CD14-positive monocyte (primary cell): ENCODE measurements around the gene HECW1. TPM values are rescaled to one million over a fixed set of nuclear protein-coding genes. Genes with fewer than 3 reads are reported as not detected.

Experiments used
- DNase-seq, 3 donors: peaks; one replicate each; pipeline ENCODE4 v3.0.0-alpha.2; 2011 to 2022
- H2AFZ ChIP-seq: 2 replicates; pipeline ENCODE4 v1.6.0; 2012; ENCODE audit warnings: mild to moderate bottlenecking, low read depth, low read length, inconsistent platforms; ENCODE audit not compliant: insufficient read depth, poor library complexity, severe bottlenecking
- H3K27ac ChIP-seq, 2 donors: 1 replicate in 1 of 2; 2 replicates in 1 of 2; pipeline ENCODE4 v1.5.1; 2012 to 2013; ENCODE audit warnings: low read length in 2 of 2, control low read depth in 1 of 2, inconsistent platforms in 1 of 2, low read depth in 1 of 2, mild to moderate bottlenecking in 1 of 2
- H3K27me3 ChIP-seq, 2 donors: one replicate each; pipeline versions ENCODE4 v1.6.0 to v1.6.1; 2011 to 2013; ENCODE audit warnings: low read length in 2 of 2; ENCODE audit not compliant: control insufficient read depth in 2 of 2, insufficient read depth in 2 of 2
- H3K36me3 ChIP-seq, 2 donors: replicated peaks in 1 of 2; 1 replicate in 1 of 2; 2 replicates in 1 of 2; pipeline versions ENCODE4 v1.5.1 to v1.6.1; 2012 to 2013; ENCODE audit warnings: low read length in 2 of 2, control low read depth in 1 of 2, inconsistent platforms in 1 of 2, mild to moderate bottlenecking in 1 of 2; ENCODE audit not compliant: insufficient read depth in 2 of 2, control insufficient read depth in 1 of 2
- H3K4me1 ChIP-seq, 2 donors: 1 replicate in 1 of 2; 2 replicates in 1 of 2; pipeline versions ENCODE4 v1.5.1 to v1.6.1; 2012 to 2013; ENCODE audit warnings: low read length in 2 of 2, control low read depth in 1 of 2, inconsistent platforms in 1 of 2, mild to moderate bottlenecking in 1 of 2, moderate library complexity in 1 of 2; ENCODE audit not compliant: insufficient read depth in 2 of 2, control insufficient read depth in 1 of 2
- H3K4me2 ChIP-seq: replicated peaks from 2 replicates; pipeline ENCODE3; 2012; ENCODE audit warnings: low read length, moderate library complexity, mild to moderate bottlenecking; ENCODE audit not compliant: poor library complexity, severe bottlenecking; ENCODE audit errors: extremely low read depth
- H3K4me3 ChIP-seq, 3 experiments: fragments of 200-600 bp in 1 of 3; sonication (generic) in 1 of 3; replicated peaks in 1 of 3; 1 replicate in 2 of 3; 2 replicates in 1 of 3; pipeline ENCODE4 v1.5.1; 2011 to 2013; ENCODE audit warnings: low read length in 3 of 3, mild to moderate bottlenecking in 3 of 3, control low read depth in 2 of 3, low read depth in 2 of 3, inconsistent platforms in 1 of 3, moderate library complexity in 1 of 3
- H3K79me2 ChIP-seq: 2 replicates; pipeline ENCODE4 v1.6.0; 2012; ENCODE audit warnings: mild to moderate bottlenecking, control low read depth, inconsistent platforms, low read length, moderate library complexity; ENCODE audit not compliant: insufficient read depth
- H3K9ac ChIP-seq: 2 replicates; pipeline ENCODE4 v1.6.0; 2017; ENCODE audit warnings: low read length, mild to moderate bottlenecking; ENCODE audit not compliant: insufficient read depth, poor library complexity, severe bottlenecking
- H3K9me3 ChIP-seq, 2 donors: replicated peaks in 1 of 2; 1 replicate in 1 of 2; 2 replicates in 1 of 2; pipeline versions ENCODE4 v1.5.1 to v1.6.1; 2012 to 2013; ENCODE audit warnings: low read length in 2 of 2, control low read depth in 1 of 2; ENCODE audit not compliant: control insufficient read depth in 1 of 2, insufficient read depth in 1 of 2
- H4K20me1 ChIP-seq: 2 replicates; pipeline ENCODE4 v1.6.0; 2012; ENCODE audit warnings: mild to moderate bottlenecking, low read length, control low read depth, moderate library complexity; ENCODE audit not compliant: insufficient read depth
- H3K27ac Mint-ChIP-seq, 7 donors: one replicate each; pipeline ENCODE4 v1.8.0; 2020; ENCODE audit warnings: mild to moderate bottlenecking in 7 of 7, mixed read lengths in 7 of 7, moderate library complexity in 6 of 7, inconsistent platforms in 2 of 7
- H3K27me3 Mint-ChIP-seq, 3 donors: one replicate each; pipeline ENCODE4 v1.8.0; 2021 to 2022; ENCODE audit warnings: low read depth in 3 of 3, mild to moderate bottlenecking in 3 of 3, mixed read lengths in 3 of 3, moderate library complexity in 3 of 3, inconsistent platforms in 1 of 3
- H3K36me3 Mint-ChIP-seq, 2 donors: one replicate each; pipeline ENCODE4 v1.8.0; 2020; ENCODE audit warnings: mixed read lengths in 2 of 2, inconsistent platforms in 1 of 2, mild to moderate bottlenecking in 1 of 2
- H3K4me1 Mint-ChIP-seq: one replicate; pipeline ENCODE4 v1.8.0; 2020; ENCODE audit warnings: mild to moderate bottlenecking, mixed read lengths
- H3K4me3 Mint-ChIP-seq, 2 donors: one replicate each; pipeline ENCODE4 v1.8.0; 2020; ENCODE audit warnings: mild to moderate bottlenecking in 2 of 2, mixed read lengths in 2 of 2, moderate library complexity in 1 of 2
- H3K9me3 Mint-ChIP-seq, 7 donors: one replicate each; pipeline ENCODE4 v1.8.0; 2020 to 2022; ENCODE audit warnings: mixed read lengths in 7 of 7, mild to moderate bottlenecking in 6 of 7, moderate library complexity in 6 of 7, inconsistent platforms in 2 of 7
- WGBS: methylation state at CpG from one replicate; pipeline ENCODE4 v1.1.5; 2013; ENCODE audit warnings: missing lambda C conversion rate; ENCODE audit not compliant: insufficient coverage; 5-methylcytosine and 5-hydroxymethylcytosine counted together
- intact Hi-C, 2 donors: fragments of 100-400 bp; cut with micrococcal nuclease; formaldehyde crosslinking; loops; one replicate each; pipeline versions ENCODE4 v1.15.0 to v1.15.1; 2023
- polyA plus RNA-seq, 3 donors: library from polyadenylated mRNA; depleted of rRNA in 1 of 3; unstranded in 2 of 3; stranded (reverse) in 1 of 3; fragments of 300-500 nt in 2 of 3; fragments of >200 nt in 1 of 3; fragmentation: Illumina TruSeq in 2 of 3; gene quantifications; 1 replicate in 2 of 3; 2 replicates in 1 of 3; pipeline ENCODE4 v1.2.3, GENCODE V29; 2012 to 2021
- TF ChIP-seq, protein P1 (sequence below): fragments of 200-600 bp; IDR thresholded peaks from one replicate; pipeline ENCODE4 v1.8.0; 2022; ENCODE audit warnings: antibody characterized with exemption, mild to moderate bottlenecking

The HECW1 gene
- polyA plus RNA-seq, 3 donors, result not detected

DNA sequence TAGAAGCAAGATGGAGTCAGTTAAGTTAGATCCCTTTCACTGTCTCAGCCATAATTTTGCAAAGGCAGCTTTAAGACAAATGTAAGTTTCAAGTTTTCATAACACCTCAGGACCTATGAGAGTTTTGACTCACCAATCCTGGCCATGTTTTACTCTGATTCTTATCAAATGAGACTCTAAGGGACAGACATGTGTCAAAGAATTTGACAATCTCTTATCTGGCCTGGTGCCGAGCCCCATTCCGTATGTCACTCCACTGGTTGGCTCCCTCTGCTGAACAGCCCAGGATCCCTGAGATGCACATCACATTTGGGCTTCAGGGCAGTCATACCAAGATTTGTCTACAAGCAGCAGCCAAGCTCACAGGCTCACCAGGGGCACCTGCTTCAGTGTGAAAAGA, 282.9 kb downstream of the HECW1 start:
- Mint-ChIP-seq H3K9me3 (peaks cover 0 to 5% (median 0%) of the 10 kb centered on the region in 7 donors), H3K4me3 (no peak overlapping the region), H3K4me1 (no peaks in the 10 kb centered on the region), H3K27me3 (peaks cover 0 to 2% (median 1%) of the 10 kb centered on the region in 3 donors), H3K27ac (no peak overlapping the region), H3K36me3 (no peaks in the 10 kb centered on the region)
- H3K9me3 ChIP-seq, result no peaks in the 10 kb centered on the region
- 80% methylated on average over 2 of the region's 2 CpGs for WGBS
- no peaks in the 10 kb centered on the region for H3K27me3 ChIP-seq
- H3K27ac ChIP-seq, result no peak overlapping the region
- no peaks in the 10 kb centered on the region for H4K20me1 ChIP-seq
- no peaks in the 10 kb centered on the region for H3K36me3 ChIP-seq
- no peaks in the 10 kb centered on the region for H3K4me1 ChIP-seq
- H3K79me2 ChIP-seq, result no peaks in the 10 kb centered on the region
- intact Hi-C loops, result no loop called here
- no peak overlapping the region for H2AFZ ChIP-seq
- no peak overlapping the region for H3K4me3 ChIP-seq
- H3K9ac ChIP-seq, result no peak overlapping the region
- no peak overlapping the region for H3K4me2 ChIP-seq
- TF ChIP-seq, protein P1, sequence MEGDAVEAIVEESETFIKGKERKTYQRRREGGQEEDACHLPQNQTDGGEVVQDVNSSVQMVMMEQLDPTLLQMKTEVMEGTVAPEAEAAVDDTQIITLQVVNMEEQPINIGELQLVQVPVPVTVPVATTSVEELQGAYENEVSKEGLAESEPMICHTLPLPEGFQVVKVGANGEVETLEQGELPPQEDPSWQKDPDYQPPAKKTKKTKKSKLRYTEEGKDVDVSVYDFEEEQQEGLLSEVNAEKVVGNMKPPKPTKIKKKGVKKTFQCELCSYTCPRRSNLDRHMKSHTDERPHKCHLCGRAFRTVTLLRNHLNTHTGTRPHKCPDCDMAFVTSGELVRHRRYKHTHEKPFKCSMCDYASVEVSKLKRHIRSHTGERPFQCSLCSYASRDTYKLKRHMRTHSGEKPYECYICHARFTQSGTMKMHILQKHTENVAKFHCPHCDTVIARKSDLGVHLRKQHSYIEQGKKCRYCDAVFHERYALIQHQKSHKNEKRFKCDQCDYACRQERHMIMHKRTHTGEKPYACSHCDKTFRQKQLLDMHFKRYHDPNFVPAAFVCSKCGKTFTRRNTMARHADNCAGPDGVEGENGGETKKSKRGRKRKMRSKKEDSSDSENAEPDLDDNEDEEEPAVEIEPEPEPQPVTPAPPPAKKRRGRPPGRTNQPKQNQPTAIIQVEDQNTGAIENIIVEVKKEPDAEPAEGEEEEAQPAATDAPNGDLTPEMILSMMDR, result no peak
- no peak for DNase-seq

DNA sequence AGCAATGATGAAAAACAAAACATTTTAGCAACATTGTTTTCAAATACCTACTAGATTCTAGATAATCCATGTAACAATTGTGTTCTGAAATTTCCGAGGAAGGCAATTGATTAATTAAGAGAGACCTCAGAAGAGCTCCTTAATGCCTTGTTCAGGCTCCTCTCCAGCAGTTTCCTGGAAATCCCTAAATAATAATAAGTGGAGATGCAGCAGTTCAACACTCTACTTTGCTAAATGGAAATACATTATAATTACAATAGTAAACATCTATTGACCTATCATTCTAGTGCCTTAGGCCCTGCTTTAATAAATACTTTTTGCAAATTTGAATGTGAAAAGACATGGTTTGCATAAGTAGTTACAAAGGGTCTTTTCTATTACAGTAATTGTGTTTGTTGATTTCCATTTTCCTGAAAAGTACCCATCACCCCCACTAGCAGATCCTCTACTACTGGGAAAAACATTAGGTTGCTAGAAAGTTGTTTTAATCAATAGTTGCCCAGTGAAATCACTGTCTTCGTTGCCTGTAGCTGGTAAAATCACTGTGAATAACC, 283.8 kb downstream of the HECW1 start:
- Mint-ChIP-seq H3K4me1 (no peaks in the 10 kb centered on the region), H3K4me3 (no peak overlapping the region), H3K27me3 (peaks cover 0 to 5% (median 1%) of the 10 kb centered on the region in 3 donors), H3K36me3 (no peaks in the 10 kb centered on the region), H3K27ac (no peak overlapping the region), H3K9me3 (peaks cover 0 to 5% (median 0%) of the 10 kb centered on the region in 7 donors)
- H3K4me2 ChIP-seq, result no peak overlapping the region
- H3K27me3 ChIP-seq, result no peaks in the 10 kb centered on the region
- TF ChIP-seq, protein P1, result no peak
- 80% methylated on average over 1 of the region's 2 CpGs for WGBS
- no peak for DNase-seq
- H3K9me3 ChIP-seq, result no peaks in the 10 kb centered on the region
- no peaks in the 10 kb centered on the region for H3K79me2 ChIP-seq
- no peak overlapping the region for H3K27ac ChIP-seq
- H3K4me3 ChIP-seq, result no peak overlapping the region
- no peaks in the 10 kb centered on the region for H3K4me1 ChIP-seq
- no peaks in the 10 kb centered on the region for H3K36me3 ChIP-seq
- no peaks in the 10 kb centered on the region for H4K20me1 ChIP-seq
- intact Hi-C loops, result no loop called here
- no peak overlapping the region for H2AFZ ChIP-seq
- no peak overlapping the region for H3K9ac ChIP-seq
